Neural cell (in vitro differentiated cells): ENCODE results near the gene CCDC86. TPM values are rescaled to one million over a fixed set of nuclear protein-coding genes. Genes with fewer than 3 reads are reported as not detected.

Experiments used
- H2AFZ ChIP-seq: fragments of 200-600, 300-800 bp; sonication (generic), shearing (Covaris generic); 2 replicates; pipeline ENCODE4 v1.6.0; 2014; ENCODE audit warnings: low read depth, mild to moderate bottlenecking, antibody characterized with exemption, low read length, moderate library complexity
- H3F3A ChIP-seq: fragments of 200-600 bp; shearing (Covaris generic); 2 replicates; pipeline ENCODE4 v1.6.1; 2016; ENCODE audit warnings: mild to moderate bottlenecking, moderate library complexity, mixed read lengths, antibody characterized with exemption, low read length; ENCODE audit not compliant: insufficient read depth, poor library complexity, severe bottlenecking
- H3K27ac ChIP-seq: fragments of 200-600, 300-800 bp; sonication (generic), shearing (Covaris generic); 2 replicates; pipeline ENCODE4 v1.5.1; 2014; ENCODE audit warnings: mild to moderate bottlenecking, low read length, moderate library complexity
- H3K27me3 ChIP-seq: fragments of 300-800, 200-600 bp; sonication (generic), shearing (Covaris generic); 2 replicates; pipeline ENCODE4 v1.6.0; 2014; ENCODE audit warnings: mild to moderate bottlenecking, low read depth, low read length, moderate library complexity; ENCODE audit not compliant: insufficient read depth
- H3K36me3 ChIP-seq: fragments of 300-800, 200-600 bp; sonication (generic), shearing (Covaris generic); 2 replicates; pipeline ENCODE4 v1.5.1; 2014; ENCODE audit warnings: mild to moderate bottlenecking, antibody characterized with exemption, low read length, moderate library complexity; ENCODE audit not compliant: insufficient read depth
- H3K4me2 ChIP-seq: fragments of 300-800, 200-600 bp; sonication (generic), shearing (Covaris generic); 2 replicates; pipeline ENCODE4 v1.6.0; 2014; ENCODE audit warnings: mild to moderate bottlenecking, low read length
- H3K4me3 ChIP-seq: fragments of 300-800, 200-600 bp; sonication (generic), shearing (Covaris generic); 2 replicates; pipeline ENCODE4 v1.5.1; 2014; ENCODE audit warnings: mild to moderate bottlenecking, low read length, moderate library complexity
- H3K79me2 ChIP-seq: fragments of 200-600 bp; shearing (Covaris generic); replicated peaks from 2 replicates; pipeline ENCODE4 v1.6.0; 2014; ENCODE audit warnings: mild to moderate bottlenecking, low read length, moderate library complexity; ENCODE audit not compliant: insufficient read depth
- H3K9ac ChIP-seq: fragments of 300-800, 200-600 bp; sonication (generic), shearing (Covaris generic); 2 replicates; pipeline ENCODE4 v1.6.1; 2016; ENCODE audit warnings: mild to moderate bottlenecking, low read length, mixed read lengths
- H3K9me2 ChIP-seq: fragments of 200-600 bp; shearing (Covaris generic); 2 replicates; pipeline ENCODE4 v1.6.1; 2016; ENCODE audit warnings: mild to moderate bottlenecking, low read length, mixed read lengths; ENCODE audit not compliant: insufficient read depth
- H3K9me3 ChIP-seq: fragments of 200-600, 300-800 bp; sonication (generic), shearing (Covaris generic); 2 replicates; pipeline ENCODE4 v1.6.1; 2016; ENCODE audit warnings: mild to moderate bottlenecking, mixed run types, low read length, moderate library complexity, mixed read lengths
- H4K20me1 ChIP-seq: fragments of 200-600 bp; shearing (Covaris generic); 2 replicates; pipeline ENCODE4 v1.6.1; 2016; ENCODE audit warnings: mild to moderate bottlenecking, mixed run types; ENCODE audit not compliant: insufficient read depth
- EP300 ChIP-seq: fragments of 450-650 bp; conservative IDR thresholded peaks from 2 replicates; pipeline ENCODE4 v1.6.1; 2014; ENCODE audit warnings: antibody characterized with exemption, mild to moderate bottlenecking, moderate library complexity; ENCODE audit not compliant: poor library complexity, severe bottlenecking
- EZH2 ChIP-seq: fragments of 200-600, 300-800 bp; shearing (Covaris generic), sonication (generic); IDR thresholded peaks from 2 replicates; pipeline ENCODE4 v1.6.1; 2014; ENCODE audit warnings: antibody characterized with exemption, low read length, borderline replicate concordance, mild to moderate bottlenecking; ENCODE audit not compliant: insufficient read depth, poor library complexity, severe bottlenecking
- MXI1 ChIP-seq: fragments of 450-650 bp; conservative IDR thresholded peaks from 2 replicates; pipeline ENCODE4 v1.6.1; 2014; ENCODE audit warnings: antibody characterized with exemption, mild to moderate bottlenecking; ENCODE audit not compliant: poor library complexity, severe bottlenecking
- POLR2AphosphoS5 ChIP-seq: IDR thresholded peaks from 2 replicates; pipeline ENCODE4 v1.6.1; 2012
- RAD21 ChIP-seq: fragments of 450-650 bp; conservative IDR thresholded peaks from 2 replicates; pipeline ENCODE4 v1.6.1; 2014; ENCODE audit warnings: antibody characterized with exemption, mild to moderate bottlenecking, moderate library complexity
- SMC3 ChIP-seq: fragments of 450-650 bp; conservative IDR thresholded peaks from 2 replicates; pipeline ENCODE4 v1.6.1; 2014; ENCODE audit warnings: antibody characterized with exemption, mild to moderate bottlenecking, moderate library complexity; ENCODE audit not compliant: poor library complexity
- polyA plus RNA-seq: library from polyadenylated mRNA; depleted of rRNA; stranded (reverse); fragments of >200 nt; gene quantifications from 2 replicates; pipeline ENCODE4 v1.2.3, GENCODE V29; 2014
- TF ChIP-seq, protein P1 (sequence below): IDR thresholded peaks from 2 replicates; pipeline ENCODE4 v1.6.1; 2012; ENCODE audit warnings: borderline replicate concordance
- TF ChIP-seq, protein P2 (sequence below): fragments of 450-650 bp; IDR thresholded peaks from 2 replicates; pipeline ENCODE4 v1.5.1; 2014; ENCODE audit warnings: antibody characterized with exemption, mild to moderate bottlenecking, moderate library complexity; ENCODE audit not compliant: poor library complexity, severe bottlenecking

CCDC86 gene
- polyA plus RNA-seq, 1 donor from 2014 or later: 0.16 TPM

DNA sequence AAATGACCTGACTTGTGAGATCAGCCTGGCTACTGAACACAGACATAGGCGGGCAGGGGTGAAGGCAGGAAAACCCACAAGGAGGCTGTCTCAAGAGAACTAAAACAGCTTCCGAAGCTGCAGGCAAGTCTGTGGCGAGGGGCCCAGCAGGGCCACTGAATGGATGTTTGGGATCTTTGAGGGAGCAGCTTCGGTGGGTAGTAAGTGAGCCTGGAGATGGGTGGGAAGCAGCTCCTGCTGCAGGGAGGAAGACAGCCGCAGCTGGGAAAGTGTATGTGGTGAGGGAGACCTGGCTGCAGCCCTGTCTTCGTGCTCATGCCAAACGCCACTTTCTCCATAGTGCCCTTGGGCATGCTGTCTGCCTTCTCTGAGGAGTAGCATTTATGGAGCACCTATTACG is 3.4 kb downstream of the CCDC86 start:
- Histone ChIP-seq H3K9ac (no peak overlapping the region), H3K4me3 (no peak overlapping the region), H4K20me1 (no peaks in the 10 kb centered on the region), H3K36me3 (no peaks in the 10 kb centered on the region), H3K79me2 (peaks cover 3% of the 10 kb centered on the region), H3K4me2 (no peak overlapping the region), H2AFZ (no peak overlapping the region), H3K27me3 (no peaks in the 10 kb centered on the region), H3K9me2 (no peaks in the 10 kb centered on the region), H3F3A (no peaks in the 10 kb centered on the region), H3K9me3 (no peaks in the 10 kb centered on the region), H3K27ac (no peak overlapping the region)
- TF ChIP-seq, protein P1, sequence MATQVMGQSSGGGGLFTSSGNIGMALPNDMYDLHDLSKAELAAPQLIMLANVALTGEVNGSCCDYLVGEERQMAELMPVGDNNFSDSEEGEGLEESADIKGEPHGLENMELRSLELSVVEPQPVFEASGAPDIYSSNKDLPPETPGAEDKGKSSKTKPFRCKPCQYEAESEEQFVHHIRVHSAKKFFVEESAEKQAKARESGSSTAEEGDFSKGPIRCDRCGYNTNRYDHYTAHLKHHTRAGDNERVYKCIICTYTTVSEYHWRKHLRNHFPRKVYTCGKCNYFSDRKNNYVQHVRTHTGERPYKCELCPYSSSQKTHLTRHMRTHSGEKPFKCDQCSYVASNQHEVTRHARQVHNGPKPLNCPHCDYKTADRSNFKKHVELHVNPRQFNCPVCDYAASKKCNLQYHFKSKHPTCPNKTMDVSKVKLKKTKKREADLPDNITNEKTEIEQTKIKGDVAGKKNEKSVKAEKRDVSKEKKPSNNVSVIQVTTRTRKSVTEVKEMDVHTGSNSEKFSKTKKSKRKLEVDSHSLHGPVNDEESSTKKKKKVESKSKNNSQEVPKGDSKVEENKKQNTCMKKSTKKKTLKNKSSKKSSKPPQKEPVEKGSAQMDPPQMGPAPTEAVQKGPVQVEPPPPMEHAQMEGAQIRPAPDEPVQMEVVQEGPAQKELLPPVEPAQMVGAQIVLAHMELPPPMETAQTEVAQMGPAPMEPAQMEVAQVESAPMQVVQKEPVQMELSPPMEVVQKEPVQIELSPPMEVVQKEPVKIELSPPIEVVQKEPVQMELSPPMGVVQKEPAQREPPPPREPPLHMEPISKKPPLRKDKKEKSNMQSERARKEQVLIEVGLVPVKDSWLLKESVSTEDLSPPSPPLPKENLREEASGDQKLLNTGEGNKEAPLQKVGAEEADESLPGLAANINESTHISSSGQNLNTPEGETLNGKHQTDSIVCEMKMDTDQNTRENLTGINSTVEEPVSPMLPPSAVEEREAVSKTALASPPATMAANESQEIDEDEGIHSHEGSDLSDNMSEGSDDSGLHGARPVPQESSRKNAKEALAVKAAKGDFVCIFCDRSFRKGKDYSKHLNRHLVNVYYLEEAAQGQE: no peak
- TF ChIP-seq, protein P2, sequence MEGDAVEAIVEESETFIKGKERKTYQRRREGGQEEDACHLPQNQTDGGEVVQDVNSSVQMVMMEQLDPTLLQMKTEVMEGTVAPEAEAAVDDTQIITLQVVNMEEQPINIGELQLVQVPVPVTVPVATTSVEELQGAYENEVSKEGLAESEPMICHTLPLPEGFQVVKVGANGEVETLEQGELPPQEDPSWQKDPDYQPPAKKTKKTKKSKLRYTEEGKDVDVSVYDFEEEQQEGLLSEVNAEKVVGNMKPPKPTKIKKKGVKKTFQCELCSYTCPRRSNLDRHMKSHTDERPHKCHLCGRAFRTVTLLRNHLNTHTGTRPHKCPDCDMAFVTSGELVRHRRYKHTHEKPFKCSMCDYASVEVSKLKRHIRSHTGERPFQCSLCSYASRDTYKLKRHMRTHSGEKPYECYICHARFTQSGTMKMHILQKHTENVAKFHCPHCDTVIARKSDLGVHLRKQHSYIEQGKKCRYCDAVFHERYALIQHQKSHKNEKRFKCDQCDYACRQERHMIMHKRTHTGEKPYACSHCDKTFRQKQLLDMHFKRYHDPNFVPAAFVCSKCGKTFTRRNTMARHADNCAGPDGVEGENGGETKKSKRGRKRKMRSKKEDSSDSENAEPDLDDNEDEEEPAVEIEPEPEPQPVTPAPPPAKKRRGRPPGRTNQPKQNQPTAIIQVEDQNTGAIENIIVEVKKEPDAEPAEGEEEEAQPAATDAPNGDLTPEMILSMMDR: no peak
- TF ChIP-seq EZH2: no peak
- no peak for TF ChIP-seq RAD21
- TF ChIP-seq POLR2AphosphoS5: no peak
- no peak for TF ChIP-seq EP300

DNA sequence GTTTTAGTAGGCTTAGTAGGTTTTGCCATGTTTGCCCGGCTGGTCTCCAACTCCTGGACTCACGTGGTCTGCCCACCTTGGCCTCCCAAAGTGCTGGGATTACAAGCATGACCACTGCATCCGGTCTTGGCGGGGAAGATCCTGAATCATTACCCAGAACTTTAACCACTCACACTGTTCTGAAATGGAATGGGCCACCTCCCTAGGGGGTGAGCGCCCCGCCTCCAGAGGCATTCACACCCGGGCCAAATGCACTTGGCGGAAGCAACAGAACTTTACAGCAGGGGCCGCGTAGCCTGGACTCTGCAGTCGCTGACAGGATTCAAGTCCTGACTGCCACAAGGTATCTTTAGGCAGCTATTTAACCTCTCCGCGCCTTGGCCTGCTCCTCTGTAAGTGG is 5.4 kb downstream of the CCDC86 start:
- H3K4me2 ChIP-seq: no peak overlapping the region
- H3K27ac ChIP-seq: no peak overlapping the region
- no peak overlapping the region for H3K9ac ChIP-seq
- no peaks in the 10 kb centered on the region for H3K9me2 ChIP-seq
- no peak for TF ChIP-seq EP300
- TF ChIP-seq POLR2AphosphoS5: no peak
- TF ChIP-seq SMC3: no peak
- no peaks in the 10 kb centered on the region for H3F3A ChIP-seq
- no peaks in the 10 kb centered on the region for H3K9me3 ChIP-seq
- H3K27me3 ChIP-seq: no peaks in the 10 kb centered on the region
- H3K79me2 ChIP-seq: peaks cover 3% of the 10 kb centered on the region
- no peaks in the 10 kb centered on the region for H4K20me1 ChIP-seq
- H3K4me3 ChIP-seq: no peak overlapping the region
- no peaks in the 10 kb centered on the region for H3K36me3 ChIP-seq
- no peak overlapping the region for H2AFZ ChIP-seq

DNA sequence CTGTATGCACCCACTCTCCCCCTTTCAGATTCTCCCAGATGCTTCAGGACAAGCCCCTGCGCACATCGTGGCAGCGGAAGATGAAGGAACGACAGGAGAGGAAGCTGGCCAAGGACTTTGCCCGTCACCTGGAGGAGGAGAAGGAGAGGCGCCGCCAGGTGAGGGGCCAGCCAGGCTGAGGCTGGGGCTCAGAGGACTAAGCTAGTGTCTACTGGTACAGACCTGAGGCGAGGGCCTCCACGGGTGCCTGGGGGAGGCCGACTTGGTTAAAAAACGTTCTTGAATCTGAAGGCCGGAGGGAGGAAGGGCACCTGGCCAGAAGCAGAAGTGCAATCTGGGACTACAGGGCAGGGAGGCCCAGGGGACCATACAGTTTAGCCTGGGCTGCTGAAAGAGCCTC is 6.0 kb downstream of the CCDC86 start:
- TF ChIP-seq, protein P2: no peak
- TF ChIP-seq SMC3: no peak
- TF ChIP-seq POLR2AphosphoS5: no peak
- TF ChIP-seq MXI1: no peak
- TF ChIP-seq EP300: no peak
- no peak for TF ChIP-seq RAD21
- no peak for TF ChIP-seq EZH2
- no peaks in the 10 kb centered on the region for H4K20me1 ChIP-seq
- H3K9ac ChIP-seq: no peak overlapping the region
- no peaks in the 10 kb centered on the region for H3F3A ChIP-seq
- no peak overlapping the region for H3K4me3 ChIP-seq
- no peaks in the 10 kb centered on the region for H3K36me3 ChIP-seq
- H3K9me3 ChIP-seq: no peaks in the 10 kb centered on the region
- H3K27me3 ChIP-seq: no peaks in the 10 kb centered on the region
- no peaks in the 10 kb centered on the region for H3K9me2 ChIP-seq
- peaks cover 1% of the 10 kb centered on the region for H3K79me2 ChIP-seq
- no peak overlapping the region for H3K4me2 ChIP-seq
- H3K27ac ChIP-seq: no peak overlapping the region
- no peak overlapping the region for H2AFZ ChIP-seq
